Ishikawa (cell line): ENCODE results near the gene SDCCAG8.

Experiments used
- CEBPB ChIP-seq: IDR thresholded peaks from 2 replicates; pipeline ENCODE4 v1.6.1; 2012
- CREB1 ChIP-seq: IDR thresholded peaks from 2 replicates; pipeline ENCODE4 v1.6.1; 2012; ENCODE audit warnings: low read depth
- EGR1 ChIP-seq: IDR thresholded peaks from 2 replicates; pipeline ENCODE4 v1.6.1; 2012
- EP300 ChIP-seq: IDR thresholded peaks from 2 replicates; pipeline ENCODE4 v1.6.1; 2012; ENCODE audit warnings: borderline replicate concordance
- FOXM1 ChIP-seq: IDR thresholded peaks from 2 replicates; pipeline ENCODE4 v1.6.1; 2012; ENCODE audit warnings: low read depth, borderline replicate concordance
- NFIC ChIP-seq: IDR thresholded peaks from 2 replicates; pipeline ENCODE4 v1.6.1; 2012
- RAD21 ChIP-seq: IDR thresholded peaks from 2 replicates; pipeline ENCODE4 v1.6.1; 2012; ENCODE audit warnings: low read depth
- TAF1 ChIP-seq: IDR thresholded peaks from 2 replicates; pipeline ENCODE4 v1.6.1; 2012; ENCODE audit warnings: low read depth, mild to moderate bottlenecking
- TCF12 ChIP-seq: IDR thresholded peaks from 2 replicates; pipeline ENCODE4 v1.6.1; 2012; ENCODE audit warnings: low read depth
- TEAD4 ChIP-seq: IDR thresholded peaks from 2 replicates; pipeline ENCODE4 v1.6.1; 2012
- YY1 ChIP-seq: IDR thresholded peaks from 2 replicates; pipeline ENCODE4 v1.6.1; 2012; ENCODE audit warnings: low read depth
- ZBTB7A ChIP-seq: IDR thresholded peaks from 2 replicates; pipeline ENCODE4 v1.6.1; 2012; ENCODE audit warnings: low read depth
- TF ChIP-seq, protein P1 (sequence below): IDR thresholded peaks from 2 replicates; pipeline ENCODE4 v1.6.1; 2012
- TF ChIP-seq, protein P2 (sequence below): IDR thresholded peaks from 2 replicates; pipeline ENCODE4 v1.6.1; 2012
- TF ChIP-seq, protein P3 (sequence below): IDR thresholded peaks from 2 replicates; pipeline ENCODE4 v1.6.1; 2012; ENCODE audit warnings: low read depth, mild to moderate bottlenecking

SDCCAG8 gene

DNA sequence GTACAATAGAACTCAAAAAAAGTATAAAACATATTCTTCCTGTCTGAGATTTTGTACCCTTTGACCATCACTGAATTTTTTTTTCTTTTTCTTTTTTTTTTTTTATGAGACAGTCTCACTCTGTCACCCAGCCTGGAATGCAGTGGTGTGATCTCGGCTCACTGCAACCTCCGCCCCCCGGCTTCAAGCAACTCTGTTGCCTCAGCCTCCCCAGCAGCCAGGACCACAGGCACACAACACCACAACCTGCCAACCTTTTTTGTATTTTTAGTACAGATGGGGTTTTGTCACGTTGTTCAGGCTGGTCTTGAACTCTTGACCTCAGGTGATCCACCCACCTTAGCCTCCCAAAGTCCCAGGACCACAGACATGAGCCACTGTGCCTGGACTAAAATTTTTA, 10.4 kb downstream of the SDCCAG8 start:
- TF ChIP-seq TCF12 (no peak), ZBTB7A (no peak), NFIC (no peak), YY1 (no peak), RAD21 (no peak), FOXM1 (no peak), TEAD4 (no peak), TAF1 (no peak), CEBPB (no peak), CREB1 (no peak), EP300 (no peak), EGR1 (no peak)
- TF ChIP-seq, protein P1, sequence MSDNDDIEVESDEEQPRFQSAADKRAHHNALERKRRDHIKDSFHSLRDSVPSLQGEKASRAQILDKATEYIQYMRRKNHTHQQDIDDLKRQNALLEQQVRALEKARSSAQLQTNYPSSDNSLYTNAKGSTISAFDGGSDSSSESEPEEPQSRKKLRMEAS, result no peak
- TF ChIP-seq, protein P2, sequence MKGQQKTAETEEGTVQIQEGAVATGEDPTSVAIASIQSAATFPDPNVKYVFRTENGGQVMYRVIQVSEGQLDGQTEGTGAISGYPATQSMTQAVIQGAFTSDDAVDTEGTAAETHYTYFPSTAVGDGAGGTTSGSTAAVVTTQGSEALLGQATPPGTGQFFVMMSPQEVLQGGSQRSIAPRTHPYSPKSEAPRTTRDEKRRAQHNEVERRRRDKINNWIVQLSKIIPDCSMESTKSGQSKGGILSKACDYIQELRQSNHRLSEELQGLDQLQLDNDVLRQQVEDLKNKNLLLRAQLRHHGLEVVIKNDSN, result no peak
- TF ChIP-seq, protein P3, sequence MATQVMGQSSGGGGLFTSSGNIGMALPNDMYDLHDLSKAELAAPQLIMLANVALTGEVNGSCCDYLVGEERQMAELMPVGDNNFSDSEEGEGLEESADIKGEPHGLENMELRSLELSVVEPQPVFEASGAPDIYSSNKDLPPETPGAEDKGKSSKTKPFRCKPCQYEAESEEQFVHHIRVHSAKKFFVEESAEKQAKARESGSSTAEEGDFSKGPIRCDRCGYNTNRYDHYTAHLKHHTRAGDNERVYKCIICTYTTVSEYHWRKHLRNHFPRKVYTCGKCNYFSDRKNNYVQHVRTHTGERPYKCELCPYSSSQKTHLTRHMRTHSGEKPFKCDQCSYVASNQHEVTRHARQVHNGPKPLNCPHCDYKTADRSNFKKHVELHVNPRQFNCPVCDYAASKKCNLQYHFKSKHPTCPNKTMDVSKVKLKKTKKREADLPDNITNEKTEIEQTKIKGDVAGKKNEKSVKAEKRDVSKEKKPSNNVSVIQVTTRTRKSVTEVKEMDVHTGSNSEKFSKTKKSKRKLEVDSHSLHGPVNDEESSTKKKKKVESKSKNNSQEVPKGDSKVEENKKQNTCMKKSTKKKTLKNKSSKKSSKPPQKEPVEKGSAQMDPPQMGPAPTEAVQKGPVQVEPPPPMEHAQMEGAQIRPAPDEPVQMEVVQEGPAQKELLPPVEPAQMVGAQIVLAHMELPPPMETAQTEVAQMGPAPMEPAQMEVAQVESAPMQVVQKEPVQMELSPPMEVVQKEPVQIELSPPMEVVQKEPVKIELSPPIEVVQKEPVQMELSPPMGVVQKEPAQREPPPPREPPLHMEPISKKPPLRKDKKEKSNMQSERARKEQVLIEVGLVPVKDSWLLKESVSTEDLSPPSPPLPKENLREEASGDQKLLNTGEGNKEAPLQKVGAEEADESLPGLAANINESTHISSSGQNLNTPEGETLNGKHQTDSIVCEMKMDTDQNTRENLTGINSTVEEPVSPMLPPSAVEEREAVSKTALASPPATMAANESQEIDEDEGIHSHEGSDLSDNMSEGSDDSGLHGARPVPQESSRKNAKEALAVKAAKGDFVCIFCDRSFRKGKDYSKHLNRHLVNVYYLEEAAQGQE, result no peak

- TF ChIP-seq YY1 (no peak), FOXM1 (no peak), CEBPB (no peak)
- TF ChIP-seq, protein P1, result no peak
- TF ChIP-seq, protein P3, result no peak
Observed at GRCh38 chr1:243267471-243267880, 11.6 kb downstream of the SDCCAG8 start.

DNA sequence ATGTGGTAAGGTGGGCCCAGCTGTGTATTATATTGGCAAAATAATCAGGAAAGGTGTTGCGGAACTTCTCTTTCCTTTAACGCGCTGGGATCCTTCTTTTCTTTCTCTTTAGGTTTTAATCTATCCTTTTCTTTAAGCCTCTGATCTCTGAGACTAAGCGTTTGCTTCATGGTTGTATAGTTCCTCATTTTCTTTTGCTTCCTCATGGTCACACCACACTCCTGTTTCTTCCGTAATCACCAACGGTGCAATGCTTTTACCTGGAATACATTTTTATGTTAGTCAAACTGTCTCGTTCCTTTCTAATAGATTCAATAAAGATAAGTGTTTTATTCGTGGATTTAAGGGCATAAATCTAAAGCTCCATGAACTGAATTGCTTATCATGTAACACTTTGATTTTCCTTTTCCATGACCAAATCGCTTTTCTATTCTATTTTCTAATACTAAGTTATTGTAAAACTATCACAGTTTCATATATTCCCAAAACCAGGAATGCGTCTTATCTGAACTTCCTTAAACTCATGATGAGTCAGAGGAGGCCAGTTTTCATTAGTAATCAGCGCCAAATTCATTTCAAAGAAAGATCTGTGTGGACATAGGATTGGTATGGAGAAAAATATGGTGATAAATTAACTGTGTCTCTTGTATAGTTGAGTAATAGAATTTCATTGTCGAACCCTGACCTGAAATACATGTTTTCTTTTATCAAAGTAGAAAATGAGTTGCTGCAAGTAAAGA, 12.2 kb downstream of the SDCCAG8 start:
- TF ChIP-seq TEAD4 (no peak), ZBTB7A (no peak), YY1 (no peak), NFIC (no peak), EP300 (no peak), CREB1 (no peak), FOXM1 (no peak)
- TF ChIP-seq, protein P3, result no peak
- TF ChIP-seq, protein P1, result no peak

- TF ChIP-seq TAF1 (no peak), EP300 (no peak), CEBPB (no peak), ZBTB7A (no peak), TEAD4 (no peak), RAD21 (no peak), EGR1 (no peak), TCF12 (no peak), NFIC (no peak), CREB1 (no peak), FOXM1 (no peak), YY1 (no peak)
- TF ChIP-seq, protein P2, result no peak
- TF ChIP-seq, protein P3, result no peak
- TF ChIP-seq, protein P1, result no peak
Observed at GRCh38 chr1:243268751-243269460, 13.1 kb downstream of the SDCCAG8 start.
